NCI-H2107 (cell line): Measurements from ENCODE around the gene PLA2G4F.

ENCODE experiments used
- DNase-seq: peaks from one replicate; lab custom pipeline; 2025; lab: John Stamatoyannopoulos, UW

Gene PLA2G4F, protein sequence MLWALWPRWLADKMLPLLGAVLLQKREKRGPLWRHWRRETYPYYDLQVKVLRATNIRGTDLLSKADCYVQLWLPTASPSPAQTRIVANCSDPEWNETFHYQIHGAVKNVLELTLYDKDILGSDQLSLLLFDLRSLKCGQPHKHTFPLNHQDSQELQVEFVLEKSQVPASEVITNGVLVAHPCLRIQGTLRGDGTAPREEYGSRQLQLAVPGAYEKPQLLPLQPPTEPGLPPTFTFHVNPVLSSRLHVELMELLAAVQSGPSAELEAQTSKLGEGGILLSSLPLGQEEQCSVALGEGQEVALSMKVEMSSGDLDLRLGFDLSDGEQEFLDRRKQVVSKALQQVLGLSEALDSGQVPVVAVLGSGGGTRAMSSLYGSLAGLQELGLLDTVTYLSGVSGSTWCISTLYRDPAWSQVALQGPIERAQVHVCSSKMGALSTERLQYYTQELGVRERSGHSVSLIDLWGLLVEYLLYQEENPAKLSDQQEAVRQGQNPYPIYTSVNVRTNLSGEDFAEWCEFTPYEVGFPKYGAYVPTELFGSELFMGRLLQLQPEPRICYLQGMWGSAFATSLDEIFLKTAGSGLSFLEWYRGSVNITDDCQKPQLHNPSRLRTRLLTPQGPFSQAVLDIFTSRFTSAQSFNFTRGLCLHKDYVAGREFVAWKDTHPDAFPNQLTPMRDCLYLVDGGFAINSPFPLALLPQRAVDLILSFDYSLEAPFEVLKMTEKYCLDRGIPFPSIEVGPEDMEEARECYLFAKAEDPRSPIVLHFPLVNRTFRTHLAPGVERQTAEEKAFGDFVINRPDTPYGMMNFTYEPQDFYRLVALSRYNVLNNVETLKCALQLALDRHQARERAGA

DNA sequence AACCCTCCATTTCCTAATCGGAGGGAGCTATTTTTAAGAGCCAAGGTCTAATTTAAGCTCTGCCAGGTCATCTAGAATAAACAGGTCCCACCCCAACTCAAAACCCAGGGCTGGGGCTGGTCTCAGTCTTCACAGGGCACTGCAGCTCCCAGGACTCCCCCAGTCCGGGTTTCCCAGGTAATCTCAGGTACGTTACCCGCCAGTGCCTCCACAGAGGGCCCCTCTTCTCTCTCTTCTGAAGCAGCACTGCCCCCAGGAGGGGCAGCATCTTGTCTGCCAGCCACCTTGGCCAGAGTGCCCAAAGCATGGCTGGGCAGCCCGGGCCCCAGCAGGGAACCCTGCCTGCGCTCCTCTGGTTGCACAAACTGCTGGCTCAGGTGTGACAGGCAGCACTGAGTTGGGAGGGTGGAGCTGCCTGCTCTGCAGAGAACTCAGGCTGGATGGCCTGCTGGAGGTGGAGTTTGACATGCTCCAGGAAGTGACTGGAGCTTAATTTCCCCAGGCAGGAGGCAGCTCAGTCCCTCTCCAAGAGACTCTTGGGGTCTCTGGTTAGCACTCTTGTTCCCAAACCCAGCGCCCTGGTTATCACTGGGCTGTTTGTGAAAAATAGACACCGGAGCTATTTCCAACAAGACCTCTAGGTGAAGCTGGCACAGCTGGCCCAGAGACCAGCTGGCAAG lies at the start of gene PLA2G4F:
PLA2G4F (minus strand) TSS at position 394 of the 680 bp plus-strand sequence; CDS start at position 307, 87 bp downstream.
- no peak for DNase-seq

DNA sequence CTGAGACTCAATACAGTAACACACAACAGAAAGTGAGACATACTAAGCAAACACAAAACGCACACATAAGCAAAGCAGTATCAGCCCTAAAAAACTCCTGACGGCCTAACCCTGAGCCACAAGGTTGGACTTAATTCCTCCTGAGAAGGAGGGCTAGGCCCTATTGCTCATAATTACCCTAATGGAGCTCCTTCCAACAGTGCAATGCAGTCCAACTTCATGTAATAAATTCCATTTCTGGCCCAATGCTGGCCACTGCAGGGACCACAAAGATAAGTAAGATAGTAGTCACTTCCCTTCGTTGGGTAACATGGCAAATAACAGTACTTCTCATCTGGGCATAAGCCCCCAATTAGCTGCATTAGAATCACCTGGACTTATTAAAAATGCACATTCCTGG lies 47.5 kb upstream of the PLA2G4F start:
- DNase-seq = no peak

DNA sequence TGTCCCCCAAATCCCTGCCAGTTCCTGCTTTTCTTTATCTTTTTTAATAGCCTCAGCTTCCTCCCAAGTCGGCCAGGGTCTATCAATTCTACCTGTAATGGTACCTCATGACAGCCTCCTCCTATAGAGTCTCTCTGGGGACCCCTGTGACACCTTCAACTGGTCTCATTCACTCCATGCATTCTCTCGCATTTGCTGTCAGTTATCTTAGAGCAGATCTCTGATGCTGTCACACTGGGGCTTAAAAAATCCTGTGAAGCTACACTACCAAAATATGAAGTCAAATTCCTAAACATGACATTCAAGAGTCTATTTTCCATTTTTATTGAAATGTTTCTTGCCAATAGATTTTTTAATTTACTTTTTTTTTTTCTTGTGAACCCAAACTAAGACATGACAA lies 46.2 kb upstream of the PLA2G4F start:
- no peak for DNase-seq

DNA sequence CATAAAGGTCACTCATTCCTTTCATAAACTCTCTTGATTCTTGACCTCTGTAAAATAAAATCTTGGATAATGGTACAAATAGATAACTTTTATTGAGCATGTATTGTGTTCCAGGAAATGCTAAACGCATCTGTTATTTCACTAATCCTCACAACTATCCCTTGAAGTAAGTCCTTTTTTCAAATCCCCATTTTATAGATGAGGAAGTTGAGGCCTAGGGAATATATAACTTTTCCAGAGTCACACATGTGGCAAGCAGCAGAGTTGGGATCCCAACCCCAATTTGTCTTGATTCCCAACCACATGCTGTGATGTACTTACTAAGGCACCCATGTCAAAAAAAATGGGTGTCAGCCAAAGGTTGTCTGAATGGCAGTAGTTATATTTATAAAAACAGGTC lies 45.4 kb upstream of the PLA2G4F start:
- DNase-seq = no peak

DNA sequence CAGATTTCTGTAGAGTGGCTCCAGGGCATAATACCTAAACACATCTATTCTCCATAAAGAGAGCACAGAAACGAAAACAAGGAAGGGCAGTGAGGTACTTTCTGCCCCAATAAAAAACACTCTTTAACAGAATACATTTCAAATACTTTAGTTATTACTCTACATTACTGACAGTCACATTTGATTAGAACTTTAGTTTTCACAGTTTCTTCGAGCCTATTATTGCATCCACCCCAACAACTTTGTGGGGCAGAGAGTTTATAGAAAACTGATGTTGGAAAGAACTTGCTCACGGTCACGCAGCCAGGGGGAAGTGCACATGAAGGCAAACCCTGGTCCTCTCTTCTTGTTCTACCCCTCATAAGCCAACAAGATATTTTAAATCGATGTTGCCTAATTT lies 42.7 kb upstream of the PLA2G4F start:
- DNase-seq = no peak

DNA sequence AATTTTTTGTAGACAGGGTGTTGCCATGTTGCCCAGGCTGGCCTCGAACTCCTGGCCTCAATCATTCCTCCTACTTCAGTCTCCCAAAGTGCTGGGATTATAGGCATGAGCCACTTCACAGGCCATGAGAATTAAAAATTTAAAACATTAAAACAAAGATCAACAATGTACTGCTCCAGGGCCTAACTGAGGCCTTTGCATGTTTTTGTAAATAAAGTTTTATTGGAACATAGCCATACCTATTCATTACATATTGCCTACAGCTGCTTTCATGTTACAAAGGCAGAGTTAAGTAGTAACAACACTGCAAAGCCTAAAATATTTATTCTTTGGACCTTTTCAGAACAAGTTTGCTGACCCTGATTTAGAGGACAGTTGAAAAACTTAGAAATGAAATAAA lies 42.1 kb upstream of the PLA2G4F start:
- no peak for DNase-seq

DNA sequence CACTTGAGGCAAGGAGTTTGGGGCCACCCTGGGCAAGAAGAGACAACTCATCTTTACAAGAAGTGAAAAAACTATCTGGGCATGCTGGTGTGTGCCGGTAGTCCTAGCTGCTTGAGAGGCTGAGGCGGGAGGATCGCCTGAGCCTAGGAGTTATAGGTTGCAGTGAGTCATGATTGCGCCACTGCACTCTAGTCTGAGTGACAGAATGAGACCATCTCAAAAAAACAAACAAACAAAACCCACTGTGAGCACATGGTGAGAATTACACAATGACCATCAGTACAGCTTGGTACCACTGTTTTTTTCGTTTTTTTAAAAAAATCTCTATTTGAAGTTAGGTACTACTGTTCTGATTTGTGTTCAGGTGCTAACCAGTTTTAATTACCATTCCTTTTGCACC lies 38.1 kb upstream of the PLA2G4F start:
- DNase-seq = no peak

DNA sequence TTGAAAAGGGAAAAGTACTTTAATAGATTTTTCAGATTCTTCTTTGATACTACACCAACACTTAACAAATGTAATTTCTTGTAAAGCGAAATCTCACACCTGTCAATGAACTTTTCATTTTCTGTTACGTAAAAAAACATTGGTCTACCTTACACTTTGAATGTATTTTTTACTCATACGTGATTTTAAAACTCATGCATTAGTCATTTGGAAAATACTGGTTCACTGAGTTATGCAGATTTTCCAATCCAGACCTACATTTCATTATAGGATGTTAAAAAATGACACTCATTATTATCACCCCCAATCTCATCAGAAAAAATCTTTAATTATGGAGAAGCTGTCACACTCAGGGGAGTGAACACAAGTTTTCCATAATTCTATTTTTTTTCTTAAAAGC lies 36.9 kb upstream of the PLA2G4F start:
- no peak for DNase-seq

DNA sequence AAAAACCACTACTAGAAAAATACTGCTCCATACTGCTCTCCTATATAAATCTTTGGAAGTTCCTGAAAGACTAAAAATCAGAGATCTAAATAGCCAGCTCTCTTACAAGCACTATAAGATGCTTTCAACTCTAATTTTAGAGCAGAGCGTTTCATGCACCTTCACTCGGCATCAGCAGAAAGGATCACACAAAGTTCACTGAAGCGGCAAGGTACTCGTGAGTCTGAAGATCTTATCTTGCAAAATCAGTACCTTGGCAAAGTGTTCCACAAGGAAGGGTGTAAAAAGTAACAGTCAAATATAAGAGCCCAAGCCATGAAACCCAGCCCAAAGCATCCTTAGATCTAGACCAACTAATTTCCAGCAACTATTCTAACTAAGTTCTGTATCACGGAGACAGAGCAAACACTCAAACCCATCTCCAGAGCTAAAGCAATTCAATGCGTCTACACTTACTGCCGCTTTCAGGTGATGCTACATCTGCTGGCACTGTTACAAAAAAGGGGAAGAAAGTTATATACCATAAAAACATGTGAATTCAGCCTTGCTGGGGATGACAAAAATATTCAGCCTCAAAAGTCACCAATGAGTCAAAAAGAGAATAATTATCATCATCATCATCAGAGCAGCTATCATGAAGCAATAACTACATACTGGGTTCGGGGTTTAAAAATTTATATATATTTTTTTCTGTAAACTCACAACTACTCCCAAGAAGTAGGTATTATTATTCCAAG lies 35.3 kb upstream of the PLA2G4F start:
- DNase-seq = no peak

DNA sequence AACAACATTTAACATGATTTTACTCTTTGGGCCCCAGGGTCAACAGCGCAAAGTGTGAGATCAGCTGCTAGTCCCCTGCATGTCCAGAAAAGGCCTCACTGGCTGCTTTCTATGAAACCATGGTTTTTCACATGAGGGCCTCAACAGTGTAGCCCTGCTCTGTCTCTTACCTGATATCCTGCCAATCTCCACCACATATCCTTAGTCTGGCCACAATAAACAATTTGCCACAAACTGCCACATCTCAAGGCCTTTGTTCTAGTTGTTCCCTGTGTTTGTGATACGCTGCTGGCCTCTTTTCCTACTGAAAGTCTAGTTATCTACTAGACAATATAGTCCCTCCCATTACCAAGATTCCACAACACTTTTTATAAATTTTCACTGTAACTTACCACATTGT lies 33.9 kb upstream of the PLA2G4F start:
- no peak for DNase-seq

DNA sequence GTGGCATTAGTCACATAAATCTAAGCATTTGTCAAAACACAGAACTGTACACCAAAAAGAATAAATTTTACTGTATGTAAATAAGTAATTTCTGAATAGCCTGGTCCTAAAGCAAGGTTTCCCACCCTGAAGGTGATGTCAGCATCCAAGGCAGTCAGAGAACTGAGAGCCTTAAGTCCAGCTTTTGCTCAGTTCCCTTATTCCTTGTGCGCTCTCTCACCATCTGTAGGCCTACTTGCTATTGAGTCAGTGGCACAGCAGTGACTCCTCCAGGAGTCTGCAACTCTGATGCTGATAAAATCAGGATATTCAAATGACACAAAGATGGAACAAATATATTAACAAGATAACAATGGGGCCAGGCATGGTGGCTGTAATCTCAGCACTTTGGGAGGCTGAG lies 29.4 kb upstream of the PLA2G4F start:
- DNase-seq = no peak

DNA sequence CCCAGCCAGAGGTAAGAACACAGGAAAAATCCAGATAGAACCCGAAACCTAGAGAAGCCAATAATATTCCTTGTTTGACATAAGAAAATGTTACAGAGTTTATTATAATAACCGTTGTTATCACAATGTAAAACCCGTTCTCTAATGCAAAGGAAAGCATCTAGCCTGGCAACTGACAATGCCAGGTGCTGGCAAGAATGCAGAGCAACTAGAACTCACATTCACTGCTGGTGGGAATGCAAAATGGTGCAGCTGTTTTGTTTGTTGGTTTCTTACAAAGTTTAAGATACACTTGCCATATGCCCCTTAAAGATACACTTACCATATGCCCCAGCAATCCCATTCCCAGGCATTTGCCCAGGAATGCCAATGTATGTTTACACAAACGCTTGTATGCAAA lies 28.3 kb upstream of the PLA2G4F start:
- DNase-seq = no peak

DNA sequence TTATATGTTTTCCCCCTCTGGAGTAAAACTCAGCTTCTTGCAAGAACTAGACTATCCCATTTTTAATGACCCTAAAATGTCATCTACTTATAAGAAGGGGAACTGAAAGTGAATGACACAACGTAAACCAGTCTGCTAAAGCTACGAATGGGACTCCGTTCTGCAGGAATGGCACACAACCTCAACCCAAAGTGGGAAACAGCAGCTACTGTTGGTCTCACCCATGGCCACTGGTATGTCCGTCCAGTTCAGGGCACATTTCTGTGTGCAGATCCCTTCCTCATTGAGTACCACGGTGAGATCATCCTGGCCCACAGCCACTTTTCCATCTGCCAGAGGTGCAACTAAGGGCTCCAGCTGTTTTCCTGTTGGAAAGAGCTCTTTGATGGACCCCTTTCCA lies 27.9 kb upstream of the PLA2G4F start:
- DNase-seq = no peak

DNA sequence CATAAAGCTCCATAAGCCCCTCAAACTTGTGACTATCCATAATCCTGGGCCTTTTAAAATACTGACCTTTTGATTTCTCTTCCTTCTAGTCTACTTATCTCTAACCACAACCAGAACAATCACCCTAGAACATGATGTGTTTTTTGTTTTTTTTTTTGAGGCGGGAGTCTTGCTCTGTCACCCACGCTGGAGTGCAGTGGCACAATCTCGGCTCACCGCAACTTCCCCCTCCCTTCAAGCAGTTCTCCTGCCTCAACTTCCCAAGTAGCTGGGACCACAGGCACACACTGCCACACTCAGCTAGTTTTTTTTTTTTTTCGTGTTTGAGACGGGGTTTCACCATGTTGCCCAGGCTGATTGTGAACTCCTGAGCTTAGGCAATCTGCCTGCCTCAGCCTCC lies 26.5 kb upstream of the PLA2G4F start:
- DNase-seq = no peak

DNA sequence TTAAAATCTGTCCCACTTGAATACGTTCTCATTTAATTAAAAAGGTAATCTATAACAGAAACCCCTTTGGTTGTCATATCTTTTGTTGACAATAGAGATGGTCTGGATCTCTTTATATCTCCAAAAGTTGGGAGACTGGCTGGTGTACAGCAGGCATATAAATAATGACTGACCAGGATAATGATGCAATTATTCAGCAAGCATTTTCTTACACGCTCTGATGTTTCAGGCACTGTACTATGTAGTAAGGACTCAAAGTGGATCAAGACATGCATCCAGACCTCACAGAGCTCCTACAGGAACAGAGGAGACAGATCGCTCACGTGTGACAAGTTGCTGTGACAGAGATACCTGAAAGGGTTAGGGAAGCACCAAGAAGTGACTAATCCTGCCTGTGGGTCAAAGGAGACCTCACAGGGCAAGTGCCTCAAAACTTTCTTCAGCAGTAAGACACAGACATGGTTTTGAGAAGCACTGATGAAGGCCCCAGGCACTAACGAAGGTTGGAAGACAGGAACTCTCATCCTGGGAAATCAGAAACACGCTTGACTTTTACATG lies 26.0 kb upstream of the PLA2G4F start:
- DNase-seq = no peak

DNA sequence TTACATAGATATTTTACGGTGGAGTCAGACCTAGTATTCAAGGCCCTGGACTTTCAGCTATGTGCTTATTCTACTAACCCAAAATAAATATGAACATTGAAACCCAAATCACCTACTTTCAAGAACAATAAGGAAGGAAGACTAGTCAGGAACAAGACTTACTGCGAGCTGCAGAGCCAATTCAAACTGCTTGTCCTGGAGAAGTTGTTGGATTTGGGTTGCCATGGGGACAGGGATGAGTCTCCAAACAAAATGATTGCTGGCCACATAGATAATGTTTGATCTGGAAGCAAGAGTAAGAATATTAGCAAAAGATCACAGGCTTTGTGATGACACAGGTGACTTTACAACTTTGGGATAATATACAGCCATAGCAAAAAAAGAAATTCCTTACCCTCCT lies 21.6 kb upstream of the PLA2G4F start:
- no peak for DNase-seq

DNA sequence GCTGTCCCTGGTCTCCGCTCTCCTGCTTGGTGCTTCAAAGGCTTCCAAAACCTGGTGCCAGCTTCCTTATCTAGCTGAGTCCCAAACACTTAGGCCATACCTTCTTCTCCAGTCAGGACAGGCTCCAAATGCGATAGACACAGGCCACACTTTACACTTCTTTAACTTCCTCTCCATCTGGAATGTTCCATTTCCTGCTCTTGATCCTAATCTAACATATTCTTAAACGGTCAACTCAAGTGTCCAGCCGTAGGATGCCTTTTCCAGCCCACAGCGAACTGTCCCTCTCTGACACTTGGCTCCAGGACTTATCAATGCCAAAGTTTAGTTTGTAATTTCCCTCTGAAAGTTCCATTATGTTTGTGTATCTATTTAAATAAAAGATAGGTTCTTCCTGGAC lies 19.2 kb upstream of the PLA2G4F start:
- DNase-seq = no peak

DNA sequence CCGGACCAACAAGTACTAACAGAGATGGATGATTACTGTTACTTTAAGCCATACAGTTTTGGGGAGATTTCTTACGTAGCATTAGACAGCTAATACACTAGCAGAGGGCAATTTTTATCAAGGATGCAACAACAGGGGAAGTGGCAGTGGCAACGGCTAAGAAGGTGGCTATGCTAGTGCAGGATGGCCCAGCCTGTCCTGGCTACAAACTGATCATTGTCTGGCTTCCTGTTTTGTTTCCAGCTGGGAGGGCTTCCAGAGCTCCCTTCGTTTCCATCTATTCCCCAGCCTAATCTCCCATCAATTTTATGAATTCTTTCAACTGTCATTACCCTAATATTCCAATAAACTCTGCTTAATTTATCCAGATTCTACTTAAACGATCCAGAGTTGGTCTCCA lies 16.0 kb upstream of the PLA2G4F start:
- no peak for DNase-seq

DNA sequence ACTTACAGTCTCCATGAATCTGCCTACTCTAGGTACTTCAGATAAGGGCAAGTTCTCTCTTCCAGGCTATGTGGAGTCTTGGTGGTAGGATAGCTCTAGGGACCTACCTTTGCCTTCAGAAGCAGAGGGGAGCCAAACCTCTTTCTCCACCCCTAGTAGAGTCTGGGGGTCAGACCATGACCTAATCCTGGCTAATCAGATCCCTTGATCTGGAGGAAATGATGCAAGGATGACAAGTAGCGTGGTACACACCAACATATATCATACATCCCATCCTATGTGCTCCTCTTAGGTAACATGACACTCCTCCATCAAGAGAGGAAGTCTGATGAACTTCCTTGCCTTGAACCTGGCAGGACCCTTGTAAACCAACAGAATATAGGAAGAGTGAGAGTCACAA lies 15.4 kb upstream of the PLA2G4F start:
- no peak for DNase-seq

DNA sequence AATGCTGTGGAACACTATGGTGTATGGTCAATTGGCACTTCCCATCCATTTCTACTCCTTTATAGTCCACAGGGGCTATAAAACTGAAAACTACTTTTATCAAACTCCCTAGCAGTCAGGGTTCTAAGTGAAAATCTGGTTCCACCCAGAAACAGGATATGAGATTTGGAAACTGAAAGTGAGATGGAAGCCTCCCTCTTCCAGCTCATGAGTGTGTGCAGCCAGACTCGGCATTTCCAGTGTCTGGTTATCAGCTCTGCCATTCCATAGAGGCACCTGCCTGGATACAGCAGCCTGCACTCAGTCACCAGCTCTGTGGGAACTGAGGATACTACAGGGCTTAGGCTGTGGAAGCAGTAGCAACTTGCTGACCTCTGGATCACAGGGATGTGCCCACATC lies 14.7 kb upstream of the PLA2G4F start:
- DNase-seq = no peak

DNA sequence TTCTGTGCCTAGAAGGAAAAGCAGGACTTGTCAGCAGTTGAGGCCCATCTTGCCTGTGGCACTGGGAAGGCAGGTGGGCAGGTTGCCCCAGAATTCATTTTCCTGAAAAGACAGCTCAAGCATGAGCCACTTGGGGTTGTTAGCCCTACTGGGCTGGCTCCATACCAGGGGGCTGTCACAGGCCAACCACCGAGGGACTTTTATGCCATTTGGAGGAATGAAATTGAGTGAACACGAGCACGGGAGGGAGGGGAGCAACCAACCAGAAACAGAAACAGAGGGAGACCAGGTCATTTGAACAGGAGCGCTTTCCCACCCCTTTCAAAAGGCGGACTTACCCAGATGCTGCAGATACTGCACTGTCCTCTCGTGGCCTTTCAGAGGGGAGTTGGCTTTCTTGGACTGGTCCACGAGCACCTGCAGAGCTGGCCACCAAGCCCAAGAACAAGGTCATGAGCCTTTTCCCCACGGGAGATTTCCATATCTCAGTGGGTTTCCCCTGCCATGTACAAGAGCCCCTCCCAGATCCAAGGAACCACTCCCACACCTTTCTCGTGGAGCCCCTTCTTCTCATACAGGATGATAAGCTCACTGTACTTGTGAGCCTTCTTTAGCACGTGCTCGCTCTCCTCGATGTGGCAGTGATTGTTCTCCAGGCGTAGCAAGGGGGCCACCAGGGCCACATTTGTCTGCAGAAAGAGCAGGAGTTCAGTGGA lies 9.9 kb upstream of the PLA2G4F start:
- DNase-seq = no peak
